ENCODE results near the gene USP2.

The USP2 gene

DNA sequence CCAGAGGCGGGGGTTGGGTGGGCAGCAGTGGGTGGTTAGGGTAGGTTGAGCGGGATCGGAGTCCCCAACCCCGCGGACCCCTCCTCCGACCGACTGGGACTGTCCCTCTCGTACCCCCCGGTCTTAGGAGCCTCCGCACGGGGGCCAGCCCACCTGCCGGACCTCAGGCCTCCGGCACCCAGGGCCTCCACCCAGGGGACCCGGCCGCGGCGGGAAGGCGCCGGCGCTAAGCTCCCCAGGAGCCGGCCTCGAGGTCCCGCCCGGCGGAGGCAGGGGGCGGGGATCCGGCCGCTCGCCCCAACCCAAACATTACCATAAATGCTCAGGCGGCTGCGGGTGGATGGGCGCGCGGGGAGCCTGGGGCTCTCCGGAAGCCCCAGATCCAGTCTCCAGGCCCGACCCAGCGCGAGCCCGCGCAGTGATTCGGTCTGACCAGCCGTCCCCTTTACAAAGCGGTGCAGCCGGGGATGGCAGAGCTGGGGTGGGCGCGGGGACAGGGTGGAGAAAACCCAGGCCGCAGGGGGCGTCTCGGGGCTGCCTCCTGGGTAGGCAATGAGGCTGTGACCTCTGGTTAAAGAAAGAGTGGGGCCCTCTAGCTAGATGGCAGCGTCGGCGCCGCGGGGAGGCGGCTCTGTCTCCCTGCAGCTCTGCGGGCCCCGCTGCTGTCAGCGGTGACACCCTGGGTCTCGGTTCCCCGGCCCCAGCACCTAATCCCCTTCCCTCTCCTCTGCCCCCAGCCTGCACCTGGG, 60.5 kb downstream of the USP2 start:
- DNase-seq (ENCODE audit: low read depth) = no peak

DNA sequence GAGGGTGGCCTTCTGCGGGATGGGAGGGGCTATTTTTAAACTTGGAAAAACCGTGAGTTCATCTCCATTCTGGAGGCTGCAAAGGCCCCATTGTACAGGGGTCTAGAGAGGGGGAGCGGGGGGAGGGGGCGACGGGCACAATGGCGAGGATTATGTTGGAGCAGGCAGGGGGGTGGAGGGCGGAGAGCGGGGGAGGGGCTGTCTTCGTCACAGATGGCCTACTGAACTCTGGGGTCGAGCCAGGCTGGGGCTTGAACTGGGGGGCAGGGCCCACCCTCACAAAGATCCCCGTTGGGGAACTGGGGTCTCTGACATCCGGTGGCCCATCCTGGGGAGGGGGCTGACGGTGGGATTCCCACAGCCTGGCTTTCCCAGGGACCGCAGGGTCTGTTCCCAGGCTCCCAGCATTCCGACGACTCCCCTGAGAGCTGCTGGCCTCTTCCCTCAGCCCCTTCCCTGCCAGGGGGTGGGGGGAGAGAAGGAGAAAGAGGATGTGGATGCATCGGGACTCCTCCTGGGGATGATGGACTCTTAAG, 61.2 kb downstream of the USP2 start:
- no peak for DNase-seq (ENCODE audit: low read depth)

DNA sequence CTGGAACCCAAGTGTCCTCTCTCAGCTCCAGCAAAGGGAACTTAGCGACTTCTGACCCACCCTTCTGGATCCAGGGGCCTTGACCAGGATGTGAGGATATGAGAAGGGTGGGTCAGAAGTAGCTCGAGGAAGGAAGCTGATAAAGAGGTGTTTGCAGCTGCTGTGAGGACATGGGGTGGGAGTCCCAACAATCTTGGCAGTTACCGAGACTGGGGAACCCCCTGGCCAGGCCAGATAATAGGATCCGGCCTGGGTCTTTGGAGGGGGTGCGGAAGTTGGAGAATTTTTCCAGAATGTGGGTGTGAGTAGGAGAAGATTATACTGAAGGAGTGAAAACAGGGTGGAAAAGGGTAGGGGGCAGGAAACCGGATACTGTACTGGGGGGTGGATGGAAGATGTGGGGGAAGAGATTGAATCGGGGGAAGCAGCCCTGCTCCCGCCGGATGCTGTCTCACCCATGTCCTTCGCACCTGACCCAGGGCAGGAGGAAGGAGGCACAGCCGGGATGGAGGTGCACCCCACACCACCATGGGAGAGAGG, 61.7 kb downstream of the USP2 start:
- DNase-seq (ENCODE audit: low read depth) = no peak

DNA sequence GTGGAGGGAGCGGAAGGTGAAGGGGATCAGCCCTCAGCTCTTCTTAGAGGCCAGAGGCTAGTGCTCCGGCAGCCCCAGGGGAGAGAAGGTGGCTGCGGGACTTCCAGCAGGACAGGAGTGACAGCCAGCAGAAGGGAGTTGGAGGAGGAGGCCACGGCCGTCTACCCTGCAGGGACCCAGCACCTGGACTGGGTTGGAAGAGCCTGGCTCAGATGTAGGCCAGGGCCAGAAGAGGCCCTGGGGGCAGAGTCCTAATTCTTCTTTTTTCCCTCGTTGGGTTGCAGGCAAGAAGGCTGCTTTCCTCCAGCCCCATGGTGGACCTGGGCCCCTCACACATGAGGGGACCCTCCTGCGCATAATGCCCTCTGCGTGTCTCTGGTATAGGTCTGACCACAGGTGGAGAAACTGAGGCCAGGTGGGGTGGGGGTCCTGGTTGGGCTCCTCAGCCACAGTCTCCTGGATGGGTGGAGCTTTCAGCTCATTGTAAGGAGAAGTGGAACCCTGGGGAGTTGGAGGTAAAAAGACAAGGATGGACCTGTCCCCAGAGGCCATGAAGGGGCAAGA, 62.3 kb downstream of the USP2 start:
- no peak for DNase-seq (ENCODE audit: low read depth)

DNA sequence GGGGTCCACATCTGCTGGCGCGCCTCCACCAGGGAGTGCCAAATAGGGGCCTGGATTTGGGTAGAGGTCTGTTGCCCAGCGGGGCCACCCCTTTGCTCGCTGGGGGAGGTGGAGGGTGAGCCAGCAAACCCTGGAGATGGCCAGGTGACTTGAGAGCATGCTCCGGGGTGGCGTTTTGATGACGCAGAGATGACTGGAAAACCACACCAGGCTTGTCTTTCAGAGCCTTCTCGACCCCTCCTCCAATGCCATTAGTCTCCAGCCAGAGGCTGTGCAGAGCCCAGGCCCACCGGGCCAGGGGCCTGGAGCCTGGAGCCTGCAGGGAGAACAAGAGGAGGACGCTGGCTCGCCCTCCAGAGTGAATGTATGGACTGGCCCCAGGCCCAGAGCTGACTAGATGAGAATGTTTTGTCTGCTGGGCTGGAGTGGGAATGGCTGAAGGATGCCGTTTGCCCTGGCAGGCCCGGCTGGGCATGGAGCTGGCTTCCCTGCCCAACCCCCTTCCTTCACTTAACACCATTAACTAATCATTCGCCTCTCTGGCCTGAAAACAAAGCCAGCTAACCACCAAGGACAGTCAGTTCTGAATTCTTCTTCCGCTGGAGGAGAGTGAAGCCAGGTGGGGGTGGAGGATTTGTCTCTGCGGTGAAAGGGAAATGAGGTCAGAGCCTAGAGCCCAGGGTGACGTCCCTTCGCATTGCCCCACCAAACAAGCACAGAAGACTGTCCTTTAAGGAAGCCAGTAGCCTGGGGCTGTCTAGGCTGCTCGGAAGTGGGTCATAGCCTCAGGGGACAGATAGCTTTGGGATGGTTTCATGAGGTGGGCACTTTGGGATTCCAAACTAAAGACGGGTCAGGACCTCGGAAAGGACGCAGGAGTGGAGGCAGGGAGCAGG, 63.0 kb downstream of the USP2 start:
- DNase-seq (ENCODE audit: low read depth) = no peak

DNA sequence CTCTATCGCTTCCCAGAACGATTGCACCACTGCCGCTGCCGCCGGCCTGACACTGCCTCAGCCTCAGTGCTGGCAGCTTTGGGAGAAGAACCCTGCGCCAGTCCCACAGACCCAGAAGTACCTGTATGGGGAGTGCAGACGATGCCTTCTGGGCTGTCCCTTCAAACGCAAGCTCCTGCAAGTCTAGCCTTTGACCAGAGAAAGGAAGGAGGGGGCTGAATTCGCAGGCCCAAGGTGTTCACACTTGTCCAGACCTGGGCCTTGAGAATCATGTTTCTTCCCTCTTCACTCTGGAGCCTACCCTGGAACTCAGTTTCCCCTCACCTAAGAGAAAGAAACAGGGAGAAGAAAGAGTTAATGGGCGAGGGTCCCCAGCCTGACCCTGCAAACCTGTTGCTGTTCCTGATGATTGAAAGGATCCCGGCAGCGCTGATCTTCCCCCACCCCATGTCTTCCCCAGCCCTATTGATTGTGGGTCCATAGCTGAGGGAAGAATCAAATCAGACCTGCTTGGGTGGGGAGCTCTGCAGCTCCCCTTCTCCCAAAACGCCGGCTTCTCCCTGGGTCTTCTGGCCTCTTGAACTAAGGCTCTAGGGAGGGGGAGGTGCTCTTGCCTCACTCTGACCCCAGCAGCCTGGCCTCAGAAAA, 63.8 kb downstream of the USP2 start:
- DNase-seq (ENCODE audit: low read depth) = no peak

DNA sequence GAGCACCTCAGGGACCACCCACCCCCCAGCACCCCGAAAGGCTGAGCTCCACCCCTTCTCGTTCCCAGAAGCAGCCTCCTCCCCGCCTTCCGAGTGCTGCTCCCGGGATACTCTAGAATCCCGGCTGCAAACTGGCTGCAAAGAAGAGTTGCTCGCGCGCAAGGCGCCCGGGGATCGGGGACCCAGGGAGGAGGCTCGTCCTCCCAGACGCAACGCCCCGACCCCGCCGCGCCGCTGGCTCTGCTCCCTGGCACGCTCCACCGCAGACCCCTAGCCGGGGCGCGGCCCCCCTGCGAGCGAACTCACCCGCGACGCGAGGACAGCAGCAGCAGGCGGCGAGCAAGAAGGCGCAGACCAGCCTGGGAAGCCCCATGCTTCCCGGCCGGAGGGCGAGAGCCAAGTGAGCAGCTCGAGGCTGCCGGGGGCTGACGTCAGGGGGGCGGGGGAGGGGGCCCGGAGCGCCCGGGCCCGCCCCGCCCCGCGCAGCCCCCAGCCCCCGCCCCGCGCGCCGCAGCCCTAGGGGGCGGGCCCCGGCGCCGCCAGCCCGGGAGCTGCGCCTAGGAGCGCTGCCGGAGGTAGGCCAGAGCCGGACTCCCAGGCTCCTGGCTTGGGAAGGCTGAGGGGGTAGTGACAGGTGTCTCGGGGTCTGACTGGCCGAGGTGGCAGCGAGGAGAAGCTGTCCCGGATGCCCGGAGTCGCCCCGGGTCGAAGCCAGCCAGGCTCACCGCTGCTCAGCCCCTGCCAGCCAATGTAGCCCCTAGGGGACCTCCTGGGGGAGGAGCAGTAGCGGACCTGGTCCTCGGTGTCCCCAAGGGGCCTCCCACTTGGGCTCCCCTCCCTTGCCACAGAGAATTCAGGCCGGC, 64.5 kb downstream of the USP2 start, which contains the start of gene MCAM:
Gene MCAM (minus strand): TSS at position 402 of the 863 bp plus-strand sequence. CDS start 29 bp downstream, at position 373.
- DNase-seq (ENCODE audit: low read depth) = no peak

DNA sequence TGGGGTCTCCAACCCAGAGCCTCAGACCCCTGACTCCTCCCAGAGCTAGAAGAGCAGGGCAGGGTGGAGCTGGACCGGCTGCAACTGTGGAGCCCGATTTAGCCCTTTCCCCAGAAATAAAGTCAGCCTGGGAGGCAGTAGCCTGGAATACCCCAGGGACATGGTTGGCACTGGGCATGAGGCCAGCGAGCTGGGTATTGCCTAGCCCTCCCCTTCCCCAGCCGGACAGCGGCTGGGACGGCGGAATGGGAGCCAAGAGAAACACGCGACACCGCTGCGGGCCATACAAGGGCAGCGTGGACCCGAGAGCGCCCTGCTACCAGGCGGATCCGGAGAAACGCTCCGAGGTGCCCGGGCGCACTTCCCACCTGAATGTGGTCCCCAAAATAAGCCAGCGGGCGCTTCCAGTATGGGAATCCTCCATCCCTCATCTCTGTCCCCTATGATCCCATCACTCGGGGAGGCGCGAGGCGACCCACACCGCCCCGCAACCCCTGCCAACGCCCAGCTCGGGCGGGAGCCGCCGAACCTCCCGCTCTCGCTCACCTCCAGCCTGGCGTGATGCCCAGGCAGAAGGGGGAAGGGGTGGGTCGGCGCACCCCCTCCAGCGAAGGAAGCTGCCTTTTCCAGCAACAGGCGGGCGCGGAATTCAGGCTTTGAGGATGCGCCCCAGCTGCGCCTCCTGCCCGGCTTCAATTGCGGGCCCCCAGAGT, 65.3 kb downstream of the USP2 start:
- DNase-seq (ENCODE audit: low read depth) = no peak

DNA sequence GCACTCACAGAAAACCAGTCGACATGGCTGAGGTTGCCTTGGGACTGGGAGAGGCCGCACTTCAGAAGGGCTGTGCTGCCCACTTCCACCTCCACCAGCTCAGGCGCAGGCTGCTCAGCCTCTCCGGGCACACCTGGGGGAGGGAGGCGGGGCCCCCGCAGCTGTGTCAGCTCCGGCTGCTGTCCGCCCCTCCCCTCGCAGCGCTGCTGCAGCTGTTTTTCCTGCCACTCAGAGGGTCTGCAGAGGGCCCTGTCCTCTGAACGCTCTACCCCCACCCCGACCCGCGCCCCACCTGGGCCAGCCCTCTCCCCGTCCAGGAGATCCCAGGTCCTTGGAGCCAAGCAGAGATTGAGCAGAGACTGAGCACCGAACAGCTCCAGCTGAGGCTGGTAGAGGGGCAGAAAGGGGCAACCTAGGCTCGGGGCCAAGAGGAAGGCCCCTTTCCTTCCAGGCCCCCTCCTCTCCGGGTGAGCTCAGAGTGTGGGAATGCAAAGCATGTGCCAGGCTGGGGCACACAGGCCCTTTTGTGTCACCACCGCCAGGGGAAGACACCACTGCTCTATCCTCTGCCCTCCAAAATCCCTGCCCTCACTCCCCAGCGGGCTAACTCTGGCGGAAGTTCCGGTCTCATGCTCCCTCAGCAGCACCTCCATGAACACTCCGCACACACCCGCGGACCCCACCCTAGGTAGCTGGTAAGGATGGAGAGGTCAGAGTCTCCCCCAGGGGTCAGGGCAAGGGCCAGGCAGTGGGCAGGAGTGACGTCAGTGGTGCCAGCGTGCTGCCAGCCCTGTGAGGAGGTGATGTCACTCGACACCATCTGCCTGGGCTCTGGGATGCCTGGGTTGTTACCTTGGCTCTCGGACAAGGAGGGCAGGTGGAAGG, 66.1 kb downstream of the USP2 start:
- DNase-seq (ENCODE audit: low read depth) = no peak

DNA sequence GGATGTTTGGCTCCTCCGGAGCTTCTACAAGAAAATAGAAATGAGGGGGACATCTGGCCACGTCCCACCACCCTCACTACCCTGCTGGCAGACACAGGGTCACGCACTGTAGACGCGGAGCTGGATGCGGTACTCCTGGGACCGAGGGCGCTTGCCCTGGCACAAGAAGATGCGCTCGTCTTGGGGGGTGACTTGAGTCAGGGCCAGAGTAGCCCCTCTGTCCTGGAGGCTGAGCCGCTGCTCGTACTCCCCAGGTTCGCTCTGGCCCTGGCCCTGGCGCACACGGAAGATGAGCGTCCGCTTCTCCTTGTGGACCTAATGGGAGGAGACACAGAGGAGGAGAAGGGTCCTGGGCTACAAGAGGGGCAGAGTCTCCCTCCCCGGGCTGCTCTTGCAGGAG, 66.8 kb downstream of the USP2 start:
- no peak for DNase-seq (ENCODE audit: low read depth)

DNA sequence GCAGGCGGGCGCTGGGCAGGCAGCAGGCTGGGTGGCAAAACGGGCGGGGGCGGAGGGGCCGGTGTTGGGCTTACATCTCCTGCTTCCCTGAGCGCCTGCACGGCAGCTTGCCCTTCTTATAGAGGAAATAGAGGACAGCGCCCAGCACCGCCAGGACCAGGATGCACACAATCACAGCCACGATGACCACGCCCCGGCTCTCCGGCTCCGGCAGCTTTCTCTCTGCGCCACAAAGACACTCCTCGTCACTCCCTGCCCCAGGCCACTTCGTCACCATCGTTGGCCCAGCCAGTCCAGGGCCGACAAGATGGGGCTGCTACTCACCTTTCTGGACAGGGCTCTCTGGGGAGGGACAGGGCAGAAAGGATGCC, 70.8 kb downstream of the USP2 start:
- DNase-seq (ENCODE audit: low read depth) = no peak

DNA sequence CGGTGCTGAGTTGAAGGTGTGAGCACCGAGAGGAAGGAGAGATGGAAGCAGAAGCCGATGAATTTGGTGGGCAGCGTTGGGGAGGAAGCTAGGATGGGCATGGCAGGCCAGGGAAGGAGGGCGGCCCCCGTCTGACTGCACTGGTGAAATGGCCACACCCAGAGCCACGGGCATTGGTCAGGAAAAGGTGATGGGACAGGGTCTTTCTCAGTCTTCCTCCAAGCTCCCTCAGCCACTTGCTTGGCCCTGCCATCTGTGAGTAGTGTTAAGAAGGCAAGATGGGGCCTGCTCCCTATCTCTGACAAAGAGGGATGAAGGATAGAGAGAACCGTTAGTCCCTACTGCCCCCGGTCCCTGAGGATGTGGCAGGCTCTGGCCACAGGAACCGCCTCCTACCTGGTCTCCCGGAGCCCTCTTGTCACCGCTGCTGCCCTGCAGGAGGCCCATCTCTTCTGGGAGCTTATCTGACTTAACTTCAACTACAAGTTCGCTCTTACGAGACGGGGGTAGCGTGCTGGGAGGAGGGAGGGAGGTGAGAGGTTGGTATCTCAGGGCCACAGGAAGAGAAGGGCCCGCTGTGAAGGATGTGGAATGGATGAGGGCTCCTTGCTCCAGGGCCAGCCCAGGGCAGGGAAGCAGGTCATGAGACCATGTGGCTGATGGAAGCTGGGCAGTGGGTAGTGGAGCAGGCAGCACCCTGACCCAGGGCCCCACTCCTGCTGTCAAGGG, 71.4 kb downstream of the USP2 start:
- DNase-seq (ENCODE audit: low read depth) = no peak

DNA sequence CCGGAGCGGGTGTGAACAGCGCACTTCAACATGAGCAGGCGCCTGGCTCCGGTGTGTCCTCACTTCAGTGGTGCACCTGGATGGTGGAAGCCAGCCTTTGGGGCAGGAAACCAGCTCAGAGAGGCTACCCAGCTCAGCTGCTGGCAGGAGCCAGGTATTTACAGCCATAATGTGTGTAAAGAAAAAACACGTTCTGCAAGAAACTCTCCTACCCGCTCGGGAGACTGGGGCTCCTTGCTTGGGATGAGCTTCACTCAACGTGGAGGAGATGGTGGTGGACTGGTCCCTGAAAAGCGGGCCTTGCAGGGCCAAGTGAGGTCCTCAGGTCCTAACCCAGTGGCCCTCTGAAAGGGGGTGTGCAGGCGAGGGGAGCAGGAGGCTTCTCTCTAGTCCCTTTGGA, 72.1 kb downstream of the USP2 start:
- DNase-seq (ENCODE audit: low read depth) = no peak

DNA sequence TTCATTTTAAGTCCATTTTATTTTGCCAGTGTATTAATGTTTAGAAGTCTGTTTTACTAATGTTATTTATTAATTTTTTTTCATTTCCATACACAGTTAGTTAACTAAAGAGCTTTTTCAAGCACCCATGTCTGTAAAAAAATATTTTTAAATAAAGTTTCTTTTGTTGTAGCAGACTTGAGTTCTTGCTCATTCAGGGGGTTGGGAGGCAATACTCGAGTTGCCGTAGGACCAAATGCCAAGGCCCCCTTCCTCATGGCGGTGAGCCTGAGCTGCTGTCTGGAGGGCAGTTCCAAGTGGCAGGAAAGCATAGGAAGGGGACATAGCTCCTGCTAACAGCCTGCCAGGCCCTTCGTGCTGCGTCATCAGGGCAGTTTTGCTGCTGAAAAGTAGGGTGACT, 73.5 kb downstream of the USP2 start:
- no peak for DNase-seq (ENCODE audit: low read depth)

DNA sequence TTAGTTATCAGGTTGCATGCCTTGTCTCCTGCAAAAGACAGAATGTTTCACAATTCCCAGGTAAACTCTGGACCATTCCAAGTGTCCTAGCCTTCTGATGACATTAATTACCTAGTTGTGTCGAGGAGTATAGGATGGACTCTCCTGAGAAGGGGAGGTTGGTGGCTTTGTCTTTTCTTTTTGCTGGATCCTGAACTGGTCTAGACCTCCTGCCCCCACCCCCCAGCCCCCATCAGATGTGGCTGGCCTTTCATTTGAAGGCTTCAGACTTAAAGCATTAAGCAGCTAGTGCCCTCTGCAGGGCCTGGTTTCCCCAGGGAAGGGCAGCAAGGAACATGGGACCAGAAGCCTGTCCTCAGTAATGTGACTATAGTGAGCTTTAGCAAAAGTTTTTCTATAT, 74.3 kb downstream of the USP2 start:
- no peak for DNase-seq (ENCODE audit: low read depth)

DNA sequence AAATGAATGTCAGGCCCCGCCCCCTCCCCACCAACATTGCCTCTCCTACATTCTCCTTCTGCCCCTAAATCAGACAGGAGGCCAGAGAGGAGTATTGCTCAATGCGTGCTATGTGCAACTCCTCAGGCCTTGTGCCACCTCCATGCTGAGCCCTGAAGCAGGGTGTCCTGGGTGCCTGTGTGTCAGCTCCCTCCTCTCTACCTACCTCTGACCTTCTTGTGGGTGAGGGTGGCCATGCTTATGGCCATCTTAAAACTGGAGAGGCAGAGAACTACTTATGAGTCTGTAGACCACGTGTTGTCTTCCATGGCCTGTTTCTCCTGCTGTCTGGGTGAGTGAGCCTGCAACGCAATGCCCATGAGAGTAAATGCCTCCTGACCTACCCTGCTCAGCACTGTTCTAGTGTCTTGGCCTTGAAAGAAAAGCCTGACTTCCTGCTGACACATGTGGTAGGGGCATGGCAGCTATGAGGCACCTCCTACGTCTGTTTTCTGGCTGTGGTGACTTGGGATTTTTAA, 75.1 kb downstream of the USP2 start:
- no peak for DNase-seq (ENCODE audit: low read depth)

DNA sequence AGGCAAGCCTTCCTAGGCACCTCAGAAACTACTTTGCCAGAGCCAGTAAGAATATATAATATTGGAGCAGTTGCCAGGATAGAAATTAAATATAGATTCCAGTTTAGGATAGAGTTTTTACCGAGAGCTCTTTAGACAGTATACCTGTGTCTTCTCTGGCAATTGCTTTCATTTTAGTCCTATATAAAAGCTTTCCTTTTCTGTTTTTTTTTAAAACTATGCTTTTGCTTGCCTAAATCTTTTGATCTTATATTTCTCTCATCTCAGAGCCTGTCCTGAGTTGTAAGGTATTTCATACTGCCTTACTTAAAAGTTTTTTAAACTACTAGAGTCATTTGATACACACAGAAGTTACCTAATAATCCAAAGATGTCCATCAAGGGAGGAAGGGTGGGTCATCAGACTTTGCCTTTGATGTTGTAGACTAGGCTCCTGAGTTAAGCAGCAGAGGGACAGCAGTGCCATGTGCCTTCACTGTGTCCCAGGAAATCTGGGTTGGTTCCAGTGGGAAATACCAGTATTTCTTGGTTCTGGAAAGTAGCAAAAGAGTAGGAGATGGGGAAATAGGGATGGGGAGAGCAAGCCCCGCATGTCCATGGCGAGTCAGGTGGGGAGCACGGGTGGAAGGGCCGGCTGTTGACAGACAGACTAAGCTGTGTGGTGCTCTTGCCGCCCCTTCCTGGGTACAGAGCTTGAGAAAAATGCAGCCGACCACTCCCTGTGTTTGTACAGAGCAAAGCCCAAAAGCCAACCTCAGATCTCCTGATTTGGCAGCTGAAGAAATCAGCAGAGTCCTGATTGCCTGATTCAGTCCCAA, 75.7 kb downstream of the USP2 start:
- no peak for DNase-seq (ENCODE audit: low read depth)
